Activated T-helper 1 cell treated with anti-CD3 and anti-CD28 coated beads, Interleukin-2, amount 50 U/mL, for 16 hours (primary cell): ENCODE results near the gene KCNJ5.
"Not testable (repeated sequence)": the region's sequence is repeated elsewhere in the genome, so short reads cannot be mapped to it uniquely, and the experiment has no call there.

Experiments used
- DNase-seq, 2 donors: peaks; one replicate each; pipeline ENCODE4 v3.0.0-alpha.2; 2020; ENCODE audit warnings: low read depth in 1 of 2, low spot score in 1 of 2

KCNJ5 gene

DNA sequence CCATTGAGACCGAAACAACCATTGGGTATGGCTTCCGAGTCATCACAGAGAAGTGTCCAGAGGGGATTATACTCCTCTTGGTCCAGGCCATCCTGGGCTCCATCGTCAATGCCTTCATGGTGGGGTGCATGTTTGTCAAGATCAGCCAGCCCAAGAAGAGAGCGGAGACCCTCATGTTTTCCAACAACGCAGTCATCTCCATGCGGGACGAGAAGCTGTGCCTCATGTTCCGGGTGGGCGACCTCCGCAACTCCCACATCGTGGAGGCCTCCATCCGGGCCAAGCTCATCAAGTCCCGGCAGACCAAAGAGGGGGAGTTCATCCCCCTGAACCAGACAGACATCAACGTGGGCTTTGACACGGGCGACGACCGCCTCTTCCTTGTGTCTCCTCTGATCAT lies 20.5 kb downstream of the KCNJ5 start:
- no peak for DNase-seq

DNA sequence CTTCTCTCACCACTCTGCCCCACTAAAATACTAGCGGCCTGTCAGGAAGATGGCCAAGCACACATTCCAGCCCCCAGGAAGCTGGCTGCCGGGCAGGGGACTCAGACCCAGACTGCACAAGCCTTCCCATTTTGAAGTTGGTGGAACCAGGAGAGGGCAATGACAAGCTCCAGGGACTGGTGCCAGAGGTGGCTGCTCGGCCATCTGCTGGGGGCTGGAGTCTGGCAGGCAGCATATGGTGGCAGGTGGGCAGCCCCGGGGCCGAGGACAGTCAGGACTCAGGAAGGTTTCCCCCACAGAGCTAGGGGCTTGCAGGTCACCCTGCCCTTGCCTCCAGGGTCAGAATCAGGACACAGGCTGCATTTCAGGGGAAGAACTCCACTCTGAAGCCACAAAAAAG lies 22.6 kb downstream of the KCNJ5 start:
- DNase-seq, result no peak

DNA sequence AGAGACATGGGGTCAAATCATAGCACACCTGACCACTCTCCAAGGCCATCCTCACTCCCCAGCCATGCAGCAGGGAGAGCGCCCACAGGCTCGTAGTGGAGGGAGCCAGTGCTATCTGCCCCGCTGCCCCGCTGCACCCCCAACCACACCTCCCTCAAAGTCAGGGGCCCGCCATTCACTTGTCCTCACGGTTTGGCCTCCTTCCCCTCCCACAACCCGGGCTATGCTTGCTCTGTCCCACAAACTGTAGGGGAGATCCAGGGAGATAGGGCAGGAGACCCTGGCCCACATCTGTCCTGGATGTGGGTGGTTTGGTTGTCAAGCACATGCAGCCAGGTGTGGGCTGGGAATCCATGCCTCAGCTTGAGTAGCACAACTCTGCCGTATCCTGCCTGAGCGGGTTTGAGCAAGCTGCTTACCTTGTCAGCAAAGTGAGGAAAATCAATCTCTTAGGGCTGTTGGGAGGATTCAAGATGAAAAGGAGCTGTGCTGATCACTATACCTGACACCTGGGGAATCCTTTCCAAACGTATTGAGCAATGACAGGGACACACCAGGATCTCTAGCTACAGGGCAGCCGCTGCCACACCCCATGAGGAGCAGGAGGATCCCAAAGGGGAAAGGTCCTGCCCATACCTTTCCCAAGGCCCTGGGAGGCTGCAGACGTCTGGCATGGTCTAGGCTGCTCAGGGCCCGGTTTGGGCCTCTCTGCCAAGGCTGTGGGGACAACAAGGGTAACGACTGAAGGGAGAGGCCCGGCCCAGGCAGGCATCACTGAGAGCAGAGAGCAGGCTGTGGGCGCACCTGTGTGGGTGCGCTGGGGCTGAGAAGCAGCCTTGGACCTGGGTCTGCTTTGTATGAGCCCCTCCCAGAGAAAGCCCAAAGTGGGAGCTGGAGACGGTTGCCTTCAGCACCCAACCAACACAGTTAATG lies 23.3 kb downstream of the KCNJ5 start:
- DNase-seq, result no peak

DNA sequence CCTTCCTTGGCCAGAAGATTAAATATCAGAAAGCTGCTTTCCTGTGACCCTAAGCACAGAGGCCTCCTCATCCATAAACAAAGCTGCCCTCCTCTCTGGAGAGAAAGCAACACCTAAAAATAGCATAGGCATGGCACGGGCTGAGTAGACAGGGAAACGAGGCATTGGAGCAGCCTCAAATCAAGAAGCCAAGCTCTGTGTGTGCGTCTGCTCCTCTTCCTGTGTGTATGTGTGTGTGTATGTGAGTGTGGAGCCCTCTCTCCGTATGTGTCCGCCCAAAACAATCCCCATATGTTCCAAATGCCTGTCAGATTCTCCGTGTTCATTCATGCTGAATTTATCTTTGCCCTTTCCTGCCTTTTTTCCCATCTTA lies 24.0 kb downstream of the KCNJ5 start:
- DNase-seq, result no peak

DNA sequence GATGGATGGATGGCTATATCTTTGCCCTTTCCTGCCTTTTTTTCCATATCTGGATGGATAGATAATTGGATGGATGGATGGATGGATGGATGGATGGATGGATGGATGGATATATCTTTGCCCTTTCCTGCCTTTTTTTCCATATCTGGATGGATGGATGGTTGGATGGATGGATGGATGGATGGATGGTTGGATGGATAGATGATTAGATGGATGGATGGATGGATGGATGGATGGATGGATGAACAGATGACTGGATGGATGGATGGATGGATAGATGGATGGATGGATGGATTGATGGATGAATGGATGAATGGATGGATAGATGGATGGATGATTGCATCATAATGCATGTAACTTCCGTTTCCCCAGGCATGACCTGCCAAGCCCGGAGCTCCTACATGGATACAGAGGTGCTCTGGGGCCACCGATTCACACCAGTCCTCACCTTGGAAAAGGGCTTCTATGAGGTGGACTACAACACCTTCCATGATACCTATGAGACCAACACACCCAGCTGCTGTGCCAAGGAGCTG lies 24.9 kb downstream of the KCNJ5 start:
- no peak for DNase-seq

DNA sequence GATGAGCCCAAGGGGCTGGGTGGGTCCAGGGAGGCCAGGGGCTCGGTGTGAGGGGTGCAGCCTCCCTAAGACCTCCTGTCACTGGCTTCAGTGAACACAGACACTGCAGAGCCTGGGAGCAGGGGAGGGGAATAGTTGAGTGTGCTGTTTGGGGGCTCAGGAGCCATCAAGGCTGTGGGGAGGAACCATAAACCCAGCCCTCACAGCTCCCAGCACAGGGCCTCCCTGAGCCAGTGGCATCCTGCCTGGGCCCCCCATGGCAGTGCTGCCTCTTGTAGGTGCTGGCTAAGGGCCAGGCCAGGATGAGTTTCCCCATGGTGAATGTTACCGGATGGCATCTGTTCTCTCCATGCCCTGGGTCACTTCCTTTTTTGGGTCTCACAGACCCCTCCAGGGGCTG lies 25.5 kb downstream of the KCNJ5 start:
- no peak for DNase-seq

DNA sequence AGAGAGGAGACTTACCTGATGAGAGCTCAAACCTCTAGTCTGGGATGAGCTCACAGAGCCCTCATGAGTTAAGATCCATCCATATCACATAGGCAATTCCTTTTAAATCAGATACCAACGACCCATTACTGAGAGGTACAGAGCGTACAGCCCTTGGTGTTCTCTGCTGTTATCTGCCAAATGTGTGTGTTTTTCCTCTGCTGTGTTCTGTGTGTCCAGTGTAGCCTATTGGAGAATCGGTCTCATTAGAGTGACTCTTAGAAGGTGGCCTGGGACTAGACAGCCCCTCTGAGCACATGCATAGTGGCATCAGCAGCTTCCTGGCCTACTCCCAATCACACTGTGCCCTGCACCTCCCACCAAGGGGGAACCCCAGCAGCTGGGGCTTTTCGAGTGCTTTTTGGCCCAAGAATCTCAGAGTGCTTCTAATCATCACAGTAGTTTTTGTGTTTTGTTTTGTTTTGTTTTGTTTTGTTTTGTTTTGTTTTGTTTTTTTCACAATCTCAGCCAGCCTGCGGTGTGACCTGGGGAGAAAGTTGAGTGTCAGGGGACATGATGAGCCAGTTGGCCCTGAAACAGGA lies 26.1 kb downstream of the KCNJ5 start:
- DNase-seq, result no peak

DNA sequence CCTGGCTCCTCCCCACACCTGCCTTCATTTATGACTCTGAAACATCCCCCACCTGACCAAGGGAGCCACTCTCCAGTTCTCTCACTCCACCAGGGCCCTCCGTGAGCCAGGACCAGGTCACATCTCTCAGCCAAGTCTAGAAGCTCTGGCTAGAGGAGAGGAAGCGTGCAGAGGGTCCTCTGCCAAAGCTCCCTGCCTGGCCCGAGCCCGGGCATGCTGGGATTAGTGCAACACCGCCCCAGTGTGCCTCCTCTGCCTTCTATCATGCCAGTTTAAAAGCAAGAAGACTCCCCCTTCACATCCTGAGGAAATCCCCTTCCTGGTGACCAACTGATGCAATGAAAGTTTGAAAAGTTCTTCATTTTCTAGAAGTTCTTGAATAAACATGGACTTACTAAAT lies 28.1 kb downstream of the KCNJ5 start:
- DNase-seq, result no peak

DNA sequence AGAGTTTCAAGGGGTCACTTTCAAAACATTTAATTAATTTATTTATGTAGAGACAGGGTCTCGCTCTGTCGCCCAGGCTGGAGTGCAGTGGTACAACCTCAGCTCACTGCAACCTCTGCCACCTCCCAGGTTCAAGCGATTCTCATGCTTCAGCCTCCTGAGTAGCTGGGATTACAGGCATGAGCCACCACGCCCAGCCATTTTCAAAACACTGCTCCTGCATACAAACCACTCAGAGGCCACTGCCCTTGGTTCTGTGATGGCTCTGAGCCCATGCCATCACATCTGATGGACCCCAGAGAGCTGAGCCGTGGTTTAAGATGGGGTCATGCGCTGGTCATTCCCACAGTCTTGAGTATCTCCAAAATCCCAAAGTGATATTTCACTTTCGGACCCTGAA lies 28.5 kb downstream of the KCNJ5 start:
- DNase-seq, result not testable (repeated sequence)

DNA sequence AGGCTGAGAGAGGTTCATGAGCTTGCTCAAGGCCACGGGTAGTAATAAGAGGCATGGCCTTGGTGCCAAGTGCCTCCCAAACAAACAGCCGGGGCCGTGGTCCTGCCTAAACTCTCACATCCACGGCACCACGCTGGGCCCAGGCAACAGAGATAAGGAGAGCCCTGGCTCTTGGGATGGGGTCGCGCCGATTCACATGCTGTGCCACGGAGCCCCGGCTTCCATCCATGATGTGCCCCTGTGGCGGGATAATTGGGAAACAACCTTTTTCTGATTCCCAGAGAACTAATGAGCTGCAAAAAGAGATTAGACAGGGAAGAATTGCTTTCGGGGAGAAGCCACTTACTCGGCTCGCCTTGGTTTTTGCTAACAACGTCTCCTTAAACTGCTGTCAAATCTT lies 29.5 kb downstream of the KCNJ5 start:
- DNase-seq, result no peak

DNA sequence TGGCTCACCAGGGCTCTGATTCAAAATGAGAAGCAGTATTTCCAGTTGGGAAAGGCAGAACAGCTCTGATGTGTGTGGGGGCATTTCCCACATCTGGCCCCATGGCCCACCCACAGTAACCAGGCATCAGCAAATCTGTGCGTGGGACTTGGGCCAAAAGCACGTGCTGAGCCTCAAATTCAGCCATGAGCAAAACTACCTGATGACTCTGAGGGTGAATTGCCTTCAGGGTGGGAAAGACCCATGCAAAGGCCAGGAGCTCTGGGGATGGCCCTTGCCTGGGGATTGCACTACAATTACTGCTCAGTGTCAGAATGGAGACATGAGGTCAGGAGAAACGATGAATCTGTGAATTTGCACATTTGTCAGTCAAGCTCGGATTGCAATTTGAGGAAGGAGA lies 30.6 kb downstream of the KCNJ5 start:
- no peak for DNase-seq

DNA sequence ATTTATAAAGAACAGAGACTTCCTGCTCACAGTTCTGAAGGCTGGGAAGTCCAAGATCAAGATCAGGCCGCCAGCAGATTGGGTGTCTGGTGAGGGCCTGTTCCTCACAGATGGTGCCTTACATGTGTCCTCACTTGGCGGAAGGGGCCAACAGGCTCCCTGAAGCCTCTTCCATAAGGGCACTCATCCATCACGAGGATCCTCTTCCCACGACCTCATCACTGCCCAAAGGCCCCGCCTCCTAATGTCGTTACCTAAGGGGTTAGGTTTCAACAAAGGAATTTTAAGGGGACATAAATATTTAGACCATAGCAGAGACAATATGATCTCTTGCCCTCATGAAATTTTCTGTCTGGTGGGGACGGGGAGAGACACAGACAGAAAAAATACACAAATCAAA lies 32.9 kb downstream of the KCNJ5 start:
- no peak for DNase-seq

DNA sequence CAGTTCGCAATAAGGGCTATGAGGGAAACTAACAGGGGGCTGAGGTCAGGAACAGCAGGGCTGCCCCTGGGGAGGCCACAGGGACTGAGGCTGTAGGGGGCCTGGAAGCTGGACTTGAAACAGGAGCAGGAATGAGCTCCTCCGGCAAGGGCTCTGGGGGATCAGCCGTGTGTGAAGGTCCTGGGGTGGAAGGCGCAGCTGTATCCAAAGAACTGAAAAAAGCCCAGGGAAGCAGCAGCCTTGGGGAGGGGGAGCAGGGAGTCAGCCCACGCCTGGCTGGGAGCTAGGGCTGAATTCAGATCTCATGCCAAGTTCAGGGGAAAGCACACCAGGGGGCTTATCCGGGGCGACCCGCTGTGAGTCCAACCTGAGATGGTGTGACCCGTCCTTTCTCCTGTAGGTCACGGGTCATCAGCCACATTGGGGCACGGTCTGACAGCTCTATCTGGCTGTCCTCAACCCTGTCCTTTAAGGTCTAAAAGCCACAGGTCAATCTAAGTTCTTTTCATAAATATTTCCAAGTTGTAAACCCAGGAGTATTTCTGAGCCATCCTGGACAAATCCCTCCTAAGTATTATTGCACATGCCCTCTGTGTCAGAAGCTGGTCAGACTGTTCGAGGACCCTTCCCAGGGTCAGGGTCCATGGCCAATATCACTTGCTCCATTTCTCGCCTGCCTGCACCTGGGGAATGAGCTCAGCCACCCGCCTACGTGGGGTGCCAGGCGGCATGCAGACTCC lies 33.5 kb downstream of the KCNJ5 start:
- DNase-seq, result no peak

DNA sequence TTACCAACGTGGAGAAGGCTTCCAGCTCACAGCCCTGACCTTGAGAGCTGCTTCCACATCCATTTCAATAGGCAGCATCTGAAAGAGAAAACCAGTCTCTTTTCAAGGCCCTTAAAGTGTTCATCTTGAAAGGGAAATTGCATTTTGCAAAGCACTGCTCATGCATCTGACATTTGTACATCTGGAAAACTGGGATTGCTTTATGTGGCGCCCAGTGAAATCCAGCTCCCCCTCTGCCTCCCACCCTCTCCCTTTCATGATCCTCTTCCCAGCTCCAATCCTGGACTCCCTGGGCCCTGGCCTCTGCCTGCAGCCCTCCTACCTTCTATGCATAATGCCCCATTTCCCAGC lies 34.1 kb downstream of the KCNJ5 start:
- DNase-seq, result no peak

DNA sequence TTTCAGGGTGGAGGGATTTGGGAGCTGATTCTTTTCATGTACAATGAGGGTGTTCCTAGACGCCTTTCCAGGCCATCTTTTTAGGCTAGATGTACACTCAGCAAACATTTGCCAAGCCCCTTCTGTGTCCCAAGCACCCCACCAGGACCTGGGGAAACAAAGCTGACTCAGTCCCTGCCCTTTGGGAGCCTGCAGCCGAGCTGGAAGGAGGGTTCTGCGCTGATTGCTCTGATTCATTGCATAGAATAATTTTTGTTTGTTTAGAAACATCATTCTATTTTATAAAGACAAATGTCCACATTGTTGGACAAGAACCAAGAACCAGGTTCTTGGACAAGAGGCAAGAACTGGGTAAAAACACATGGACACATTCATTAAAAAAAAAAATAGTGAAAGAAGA lies 34.8 kb downstream of the KCNJ5 start:
- DNase-seq, result no peak

DNA sequence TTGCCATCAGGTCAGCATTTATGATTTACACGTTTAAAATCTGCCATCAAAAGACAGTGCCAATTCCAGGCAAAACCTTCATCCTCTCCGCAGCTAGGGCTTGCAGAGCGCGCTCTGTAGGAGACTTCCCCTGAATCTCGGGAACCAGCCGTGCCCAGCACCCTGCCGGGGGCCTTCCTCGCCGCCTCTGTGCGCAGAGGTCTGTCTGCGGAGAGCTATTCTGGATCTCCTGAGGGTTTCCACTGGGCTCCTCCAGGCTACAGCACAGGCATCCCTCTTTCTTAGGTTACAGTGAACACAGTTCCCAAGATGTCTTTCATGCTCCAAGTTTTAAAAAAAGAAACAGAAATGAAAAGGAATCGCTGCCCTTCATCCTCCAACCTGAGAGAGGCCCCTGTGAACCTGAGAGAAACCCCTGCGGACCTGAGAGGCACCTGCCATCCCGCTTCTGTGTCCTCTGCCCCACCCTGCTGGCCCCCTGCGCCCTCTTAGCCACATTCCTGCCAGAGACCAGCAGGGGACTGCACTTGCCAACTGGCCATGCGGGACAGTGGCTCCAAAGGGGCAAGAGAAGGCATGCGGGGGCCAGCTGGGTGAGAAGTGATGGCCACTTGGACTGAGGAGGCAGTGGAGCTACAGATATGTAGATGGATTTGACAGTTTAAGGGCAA lies 35.4 kb downstream of the KCNJ5 start:
- DNase-seq, result no peak

DNA sequence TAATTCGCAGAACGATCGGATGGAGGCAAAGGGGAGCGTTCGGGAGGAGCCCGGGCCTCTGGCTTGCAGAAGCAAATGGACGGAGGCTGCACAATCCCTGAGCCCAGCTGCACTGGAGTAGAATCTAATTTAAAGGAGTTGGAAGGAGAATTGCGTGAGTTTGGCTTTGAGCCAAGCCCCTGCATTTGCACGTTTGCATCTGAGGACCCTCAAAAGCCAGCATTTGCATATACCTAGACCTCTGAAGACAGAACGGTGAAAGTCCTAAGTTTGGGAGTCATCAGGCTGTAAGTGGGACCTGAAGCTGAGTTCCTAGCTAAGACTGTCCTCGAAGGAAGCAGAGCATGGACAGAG lies 35.9 kb downstream of the KCNJ5 start:
- DNase-seq, result no peak

DNA sequence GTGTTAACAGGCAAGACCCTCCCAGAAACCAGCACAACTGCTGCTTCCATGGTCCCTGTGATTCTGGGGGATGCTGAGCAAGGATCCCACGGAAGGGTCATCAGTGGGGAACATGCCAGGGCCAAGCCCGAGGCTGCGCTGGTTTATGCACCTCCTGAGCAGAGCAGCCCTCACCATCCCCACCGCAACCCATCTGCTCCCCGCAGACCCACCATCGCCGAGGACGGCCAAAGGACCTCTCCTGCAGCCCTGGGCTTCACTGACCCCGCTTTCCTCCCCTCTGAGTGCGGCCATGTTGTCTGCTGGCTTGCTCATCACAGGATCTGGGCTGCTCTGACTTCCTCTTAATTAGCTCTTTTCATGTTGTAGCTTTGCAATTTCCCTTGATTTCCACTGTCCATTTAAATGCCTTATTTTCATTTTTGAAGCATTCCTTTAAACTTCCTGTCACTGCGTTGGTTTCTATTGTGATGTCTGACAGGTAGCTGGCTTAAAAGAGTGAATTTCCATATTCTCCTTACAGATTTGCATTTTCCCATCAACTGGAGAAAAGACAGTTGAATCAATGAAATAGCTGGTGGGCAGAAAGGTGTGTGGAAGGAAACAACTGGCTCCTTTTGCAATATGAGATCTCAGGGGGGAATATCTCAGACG lies 36.7 kb downstream of the KCNJ5 start:
- DNase-seq, result no peak

DNA sequence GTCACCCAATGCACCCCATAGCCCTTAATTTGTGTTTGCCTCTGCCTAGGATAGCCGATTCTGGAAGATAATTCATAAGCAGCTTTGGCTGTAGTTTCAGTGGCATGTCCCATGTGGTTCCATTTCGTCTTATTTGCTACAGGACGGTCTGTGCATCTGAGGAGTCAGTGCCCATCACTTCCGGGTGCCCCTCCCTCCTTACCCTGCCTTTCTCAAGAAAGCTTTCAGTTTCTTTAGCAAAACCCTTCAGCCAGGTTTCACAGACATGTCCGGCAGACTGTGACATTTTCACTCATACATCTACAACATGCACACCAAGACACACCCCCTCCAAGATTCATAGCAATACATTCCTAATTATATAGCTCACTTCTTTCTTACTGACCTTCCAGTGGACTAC lies 37.2 kb downstream of the KCNJ5 start:
- no peak for DNase-seq

DNA sequence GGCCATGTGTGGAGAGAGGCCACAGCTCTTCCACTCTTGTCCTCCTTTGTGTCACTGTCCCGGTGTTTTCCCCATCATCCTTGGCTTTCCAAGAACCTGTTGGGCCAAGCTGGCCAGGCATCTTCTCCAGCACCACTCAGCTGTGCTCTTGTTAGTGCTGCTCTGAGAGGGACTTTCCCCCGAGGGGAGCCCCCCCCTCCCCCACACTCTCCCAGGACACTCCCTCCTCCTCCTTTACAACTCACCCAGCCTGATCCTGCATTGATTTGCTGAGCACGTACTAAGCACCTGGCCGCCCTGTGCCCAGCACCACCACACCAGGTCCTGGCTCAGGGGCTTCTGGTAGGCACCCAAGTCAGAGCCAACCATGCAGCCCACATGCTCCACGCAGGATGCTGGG lies 38.3 kb downstream of the KCNJ5 start:
- no peak for DNase-seq

DNA sequence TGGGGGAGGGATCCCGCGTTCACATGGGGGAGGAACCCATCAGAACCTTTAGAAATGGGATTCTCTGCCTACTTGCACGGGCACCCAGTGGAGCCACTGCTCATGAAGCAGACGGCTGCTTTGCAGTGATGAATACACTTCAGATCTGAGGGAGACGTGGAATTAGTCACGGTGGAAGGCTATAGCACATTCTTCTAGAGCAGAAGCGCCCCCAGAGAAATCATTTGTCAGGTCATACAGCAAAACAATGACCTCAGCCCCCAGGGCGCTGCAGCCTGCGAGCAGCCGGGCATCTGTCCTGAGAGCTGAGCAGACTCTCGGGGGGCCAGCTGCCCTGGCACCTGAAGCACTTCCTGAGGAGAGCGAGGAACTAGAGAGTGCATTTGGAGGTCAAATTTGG lies 38.8 kb downstream of the KCNJ5 start:
- DNase-seq, result no peak
